GM18526 (cell line): ENCODE measurements around the gene YBX1.

Experiments
- POLR2A ChIP-seq: IDR thresholded peaks from 3 replicates; pipeline ENCODE4 v1.6.1; 2011; ENCODE audit not compliant: insufficient read length; ENCODE audit errors: extremely low read depth

The YBX1 gene

DNA sequence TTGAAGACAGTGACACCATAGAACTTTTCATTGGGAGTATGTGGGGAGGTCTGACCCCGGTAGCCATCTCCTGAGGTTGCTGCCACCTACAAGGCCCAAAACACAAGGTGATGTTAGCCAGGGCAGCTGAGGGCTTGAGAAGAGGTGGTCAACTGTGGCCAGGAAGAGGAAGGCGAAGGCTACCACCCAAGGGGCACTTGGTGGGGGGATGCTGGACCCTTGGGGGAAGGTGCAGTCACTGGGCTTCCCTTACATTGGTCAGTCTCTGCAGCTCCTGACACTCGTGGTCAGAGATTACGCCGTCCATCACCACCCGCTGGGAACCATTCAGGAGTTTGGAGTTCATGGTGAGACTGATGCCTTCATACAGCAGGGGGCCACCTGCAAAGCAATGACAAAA, 70.1 kb downstream of the YBX1 start:
- no peak for TF ChIP-seq POLR2A

DNA sequence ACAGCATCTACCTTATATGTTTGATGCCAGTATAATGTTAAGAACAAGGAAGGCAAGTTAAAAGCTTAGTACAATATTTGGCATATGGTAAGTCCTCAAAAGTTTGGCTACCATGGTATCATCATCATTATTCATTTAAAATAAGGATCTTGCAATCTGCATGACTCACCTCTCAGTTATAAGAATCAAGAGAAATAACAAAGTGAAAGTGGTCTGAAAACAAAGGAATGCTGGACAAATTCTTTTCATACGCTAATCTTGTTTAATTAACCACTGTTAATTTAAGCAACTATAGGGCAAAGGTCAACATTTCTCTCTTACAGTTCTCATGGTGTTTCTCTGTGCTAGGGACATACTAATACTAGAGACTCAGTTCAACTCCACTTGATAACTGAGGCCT, 70.9 kb downstream of the YBX1 start:
- no peak for TF ChIP-seq POLR2A
